Lung (tissue), 12 donors: ENCODE results near the gene NAGLU. TPM values are rescaled to one million over a fixed set of nuclear protein-coding genes. Genes with fewer than 3 reads are reported as not detected.

Experiments used
- ATAC-seq: fragments of 200-7000 bp; cut with Tn5 transposase; one replicate; pipeline ENCODE4 v1.9.1; 2020; ENCODE audit warnings: moderate number of reproducible peaks; ENCODE audit not compliant: insufficient read depth, low FRiP score
- DNase-seq, 3 donors: peaks; one replicate each; pipeline ENCODE4 v3.0.0-alpha.2; 2013 to 2017
- H3K27ac ChIP-seq, 2 donors: one replicate each; pipeline ENCODE4 v1.5.1; 2013; ENCODE audit warnings: mild to moderate bottlenecking in 2 of 2, moderate library complexity in 2 of 2, control low read depth in 1 of 2, inconsistent platforms in 1 of 2, low read depth in 1 of 2, low read length in 1 of 2
- H3K27me3 ChIP-seq, 3 donors: one replicate each; pipeline ENCODE4 v1.5.1; 2013; ENCODE audit warnings: low read length in 2 of 3; ENCODE audit not compliant: control insufficient read depth in 3 of 3, insufficient read depth in 3 of 3
- H3K36me3 ChIP-seq, 4 donors: one replicate each; pipeline ENCODE4 v1.5.1; 2013; ENCODE audit warnings: low read length in 4 of 4, mild to moderate bottlenecking in 1 of 4, moderate library complexity in 1 of 4; ENCODE audit not compliant: control insufficient read depth in 4 of 4, insufficient read depth in 4 of 4
- H3K4me1 ChIP-seq, 5 donors: one replicate each; pipeline ENCODE4 v1.5.1; 2013; ENCODE audit warnings: low read length in 5 of 5, mild to moderate bottlenecking in 2 of 5, moderate library complexity in 1 of 5; ENCODE audit not compliant: control insufficient read depth in 5 of 5, insufficient read depth in 5 of 5
- H3K4me3 ChIP-seq: one replicate; pipeline ENCODE4 v1.5.1; 2013; ENCODE audit warnings: mild to moderate bottlenecking, control low read depth, moderate library complexity
- H3K9ac ChIP-seq, 2 donors: one replicate each; pipeline ENCODE4 v1.5.1; 2013; ENCODE audit warnings: low read length in 2 of 2, control low read depth in 1 of 2; ENCODE audit not compliant: insufficient read depth in 1 of 2
- H3K9me3 ChIP-seq, 4 donors: one replicate each; pipeline ENCODE4 v1.5.1; 2013; ENCODE audit warnings: low read length in 3 of 4, mild to moderate bottlenecking in 1 of 4, moderate library complexity in 1 of 4; ENCODE audit not compliant: control insufficient read depth in 4 of 4, insufficient read depth in 3 of 4
- CTCF ChIP-seq: IDR thresholded peaks from 2 replicates; pipeline ENCODE4 v1.5.1; 2012; ENCODE audit warnings: mild to moderate bottlenecking; ENCODE audit errors: control extremely low read depth, extremely low read depth
- WGBS, 2 donors: extraction: QIAGEN DNeasy Blood & Tissue Kit; methylation state at CpG; one replicate each; pipeline ENCODE4 v1.1.7; 2013; 5-methylcytosine and 5-hydroxymethylcytosine counted together
- polyA plus RNA-seq, 2 donors: library from polyadenylated mRNA; stranded (reverse); fragments of 200-250 nt; gene quantifications; one replicate each; pipeline ENCODE4 v1.2.1, GENCODE V29; 2013
- total RNA-seq, 2 donors: library from RNA; depleted of rRNA in 1 of 2; stranded (reverse); fragments of >200 nt in 1 of 2; gene quantifications; one replicate each; pipeline ENCODE4 v1.2.1, GENCODE V29; 2014 to 2021
- donor health status: control.
- donor health status: control.
- donor health status: Bipolar disorder and iron deficiency.
- donor health status: healthy.
- donor health status: DM: yes; HTN: yes; CAD: no.

NAGLU gene
- total and polyA plus RNA-seq, 4 donors: 16.8 to 69.8 (median 35.1) TPM

- Histone ChIP-seq H3K27me3 (no peaks in the 10 kb centered on the region), H3K4me1 (peaks cover 3 to 31% (median 18%) of the 10 kb centered on the region in 5 donors)
- 0% methylated on average over 59 to 72 of the region's 72 CpGs for WGBS, 2 donors
These were observed 31.0 kb downstream of the NAGLU start, which contains the start of gene MLX for GRCh38 chr17:42566883-42567573. TSS of gene MLX (plus strand) at chr17:42567100. CDS start at chr17:42567125, 25 bp downstream.

GRCh38 chr17:42568341-42569111, 32.5 kb downstream of the NAGLU start:
- no peak overlapping the region for H3K9ac ChIP-seq
- H3K9me3 ChIP-seq: no peaks in the 10 kb centered on the region
- TF ChIP-seq CTCF: no peak
- peak overlapping the region in 1 of 2 donors; percentile 9 for H3K27ac ChIP-seq
- no peak for DNase-seq
- no peak for ATAC-seq
- peaks cover 0 to 19% (median 10%) of the 10 kb centered on the region in 5 donors for H3K4me1 ChIP-seq
- no peak overlapping the region for H3K4me3 ChIP-seq
- no peaks in the 10 kb centered on the region for H3K27me3 ChIP-seq
- H3K36me3 ChIP-seq: peaks cover 23 to 58% (median 55%) of the 10 kb centered on the region in 4 donors
- 87 to 92% methylated on average over 14 of the region's 14 CpGs for WGBS, 2 donors

More at GRCh38 chr17:42566883-42567573, 31.0 kb downstream of the NAGLU start, which contains the start of gene MLX:
- Histone ChIP-seq H3K36me3 (peaks cover 13 to 48% (median 43%) of the 10 kb centered on the region in 4 donors), H3K4me3 (peak within 1 kb of the TSS; percentile 79), H3K27ac (peak within 1 kb of the TSS; percentile 95 to 97), H3K9ac (peak within 1 kb of the TSS; percentile 53 to 69), H3K9me3 (no peaks in the 10 kb centered on the region)
- peak; percentile 82 for ATAC-seq
- TF ChIP-seq CTCF: no peak
- DNase-seq: peak; percentile 93 to 94 (median 94)

- WGBS, 2 donors: 67 to 89% methylated on average over 12 of the region's 12 CpGs
- DNase-seq (no peak), ATAC-seq (no peak)
- no peaks in the 10 kb centered on the region for H3K27me3 ChIP-seq
- H3K4me3 ChIP-seq: no peak overlapping the region
- peak overlapping the region in 1 of 2 donors; percentile 20 for H3K27ac ChIP-seq
- peaks cover 27 to 53% (median 42%) of the 10 kb centered on the region in 4 donors for H3K36me3 ChIP-seq
- TF ChIP-seq CTCF: no peak
- H3K4me1 ChIP-seq: peaks cover 0 to 17% (median 2%) of the 10 kb centered on the region in 5 donors
- no peak overlapping the region for H3K9ac ChIP-seq
- H3K9me3 ChIP-seq: no peaks in the 10 kb centered on the region
These were observed 35.6 kb downstream of the NAGLU start for GRCh38 chr17:42571435-42572225.
